IMR-90 (cell line): ENCODE data around the gene OAF. TPM values are rescaled to one million over a fixed set of nuclear protein-coding genes. Genes with fewer than 3 reads are reported as not detected.

Experiments used
- ATAC-seq: fragments of 200-7000 bp; cut with Tn5 transposase; 2 replicates; pipeline ENCODE4 v1.9.1; 2020; ENCODE audit warnings: low read depth, mild to moderate bottlenecking, moderate library complexity
- BruUV-seq: library from RNA; stranded (reverse); fragments of 400-500 nt; replicated peaks from 2 replicates; lab custom pipeline; 2021; lab: Mats Ljungman, UMichigan
- CTCF ChIA-PET: fragments of 300-600 bp; formaldehyde crosslinking; extraction: SDS; loops from one replicate; lab custom pipeline; 2021; ENCODE audit warnings: antibody characterized with exemption; lab: Yijun Ruan, JAX
- POLR2A ChIA-PET: fragments of 300-600 bp; sonication (Branson Sonifier 250); formaldehyde crosslinking; loops from one replicate; lab custom pipeline; 2022; ENCODE audit warnings: antibody characterized with exemption; ENCODE audit not compliant: unreplicated experiment; lab: Charles Lee
- DNase-seq: peaks from one replicate; pipeline ENCODE4 v3.0.0; 2013
- H2AFZ ChIP-seq: replicated peaks from 2 replicates; pipeline ENCODE3; 2013; ENCODE audit warnings: low read length, mild to moderate bottlenecking; ENCODE audit not compliant: poor library complexity
- H2AK5ac ChIP-seq: 2 replicates; pipeline ENCODE4 v1.6.1; 2013; ENCODE audit warnings: low read depth, low read length, inconsistent platforms
- H2AK9ac ChIP-seq: replicated peaks from 2 replicates; pipeline ENCODE3; 2013; ENCODE audit warnings: mild to moderate bottlenecking, low read depth, low read length, moderate library complexity; ENCODE audit not compliant: poor library complexity
- H2BK120ac ChIP-seq: 2 replicates; pipeline ENCODE4 v1.6.1; 2013; ENCODE audit warnings: low read depth, low read length, inconsistent platforms
- H2BK15ac ChIP-seq: 3 replicates; pipeline ENCODE4 v1.6.1; 2013; ENCODE audit warnings: low read depth, low read length, inconsistent platforms
- H2BK20ac ChIP-seq: 2 replicates; pipeline ENCODE4 v1.6.1; 2013; ENCODE audit warnings: low read depth, mild to moderate bottlenecking, inconsistent platforms, low read length, moderate library complexity
- H2BK5ac ChIP-seq: 2 replicates; pipeline ENCODE4 v1.6.1; 2013; ENCODE audit warnings: mild to moderate bottlenecking, low read depth, low read length, inconsistent platforms; ENCODE audit not compliant: poor library complexity, severe bottlenecking
- H3K14ac ChIP-seq: replicated peaks from 2 replicates; pipeline ENCODE4 v1.6.1; 2013; ENCODE audit warnings: low read depth, low read length, inconsistent platforms
- H3K18ac ChIP-seq: 2 replicates; pipeline ENCODE4 v1.6.1; 2013; ENCODE audit warnings: low read depth, low read length, control low read depth
- H3K23ac ChIP-seq: 2 replicates; pipeline ENCODE4 v1.6.1; 2013; ENCODE audit warnings: low read depth, low read length, inconsistent platforms
- H3K27ac ChIP-seq: 2 replicates; pipeline ENCODE4 v1.5.1; 2013; ENCODE audit warnings: mild to moderate bottlenecking, control low read depth, low read length; ENCODE audit not compliant: insufficient read depth
- H3K27me3 ChIP-seq: 2 replicates; pipeline ENCODE4 v1.6.1; 2013; ENCODE audit warnings: low read length; ENCODE audit not compliant: control insufficient read depth, insufficient read depth
- H3K36me3 ChIP-seq: 2 replicates; pipeline ENCODE4 v1.6.1; 2013; ENCODE audit warnings: low read length, mixed read lengths; ENCODE audit not compliant: control insufficient read depth, insufficient read depth
- H3K4ac ChIP-seq: 2 replicates; pipeline ENCODE4 v1.6.1; 2013; ENCODE audit warnings: low read depth, low read length, inconsistent platforms
- H3K4me1 ChIP-seq: 2 replicates; pipeline ENCODE4 v1.6.1; 2013; ENCODE audit warnings: low read length, mixed read lengths; ENCODE audit not compliant: control insufficient read depth, insufficient read depth
- H3K4me2 ChIP-seq: 2 replicates; pipeline ENCODE4 v1.6.1; 2013; ENCODE audit warnings: low read depth, mild to moderate bottlenecking, control low read depth, low read length, moderate library complexity
- H3K4me3 ChIP-seq: 2 replicates; pipeline ENCODE4 v1.5.1; 2013; ENCODE audit warnings: low read depth, mild to moderate bottlenecking, control low read depth, low read length, moderate library complexity; ENCODE audit not compliant: insufficient read depth
- H3K56ac ChIP-seq: 2 replicates; pipeline ENCODE4 v1.6.1; 2013; ENCODE audit warnings: low read length, inconsistent platforms; ENCODE audit not compliant: insufficient read depth; ENCODE audit errors: extremely low read depth
- H3K79me1 ChIP-seq, 2 experiments: 2 replicates each; pipeline ENCODE4 v1.6.1; 2013; ENCODE audit warnings: low read length in 2 of 2, inconsistent platforms in 1 of 2, low read depth in 1 of 2
- H3K9ac ChIP-seq: 2 replicates; pipeline ENCODE4 v1.6.1; 2013; ENCODE audit warnings: low read depth, low read length, control low read depth
- H3K9me1 ChIP-seq: 2 replicates; pipeline ENCODE4 v1.6.1; 2013; ENCODE audit warnings: low read length, inconsistent platforms; ENCODE audit not compliant: insufficient read depth
- H3K9me3 ChIP-seq: 2 replicates; pipeline ENCODE4 v1.6.1; 2013; ENCODE audit warnings: low read length; ENCODE audit not compliant: control insufficient read depth, insufficient read depth
- H4K20me1 ChIP-seq: 2 replicates; pipeline ENCODE4 v1.6.1; 2013; ENCODE audit warnings: low read length, inconsistent platforms; ENCODE audit not compliant: insufficient read depth
- H4K5ac ChIP-seq: 2 replicates; pipeline ENCODE4 v1.6.1; 2013; ENCODE audit warnings: mild to moderate bottlenecking, low read depth, low read length, control low read depth
- H4K8ac ChIP-seq, 2 experiments: 2 replicates each; pipeline ENCODE4 v1.6.1; 2013; ENCODE audit warnings: low read depth in 2 of 2, low read length in 2 of 2, control low read depth in 1 of 2, inconsistent platforms in 1 of 2
- H4K91ac ChIP-seq: 2 replicates; pipeline ENCODE4 v1.6.1; 2013; ENCODE audit warnings: low read depth, low read length, inconsistent platforms; ENCODE audit not compliant: insufficient read depth
- CEBPB ChIP-seq: IDR thresholded peaks from 2 replicates; pipeline ENCODE4 v1.6.1; 2012; ENCODE audit warnings: low read depth, low read length, improper control_type of control experiment
- CHD1 ChIP-seq: IDR thresholded peaks from 2 replicates; pipeline ENCODE4 v1.6.1; 2012; ENCODE audit warnings: low read depth, low read length, improper control_type of control experiment
- CTCF ChIP-seq: conservative IDR thresholded peaks from 2 replicates; pipeline ENCODE4 v1.5.1; 2012; ENCODE audit warnings: mild to moderate bottlenecking, low read depth, low read length, improper control_type of control experiment
- ELK1 ChIP-seq: fragments of 150-350 bp; IDR thresholded peaks from 2 replicates; pipeline ENCODE4 v1.6.1; 2016; ENCODE audit warnings: low read depth, mild to moderate bottlenecking, low read length, moderate library complexity, borderline replicate concordance
- MAZ ChIP-seq: IDR thresholded peaks from 2 replicates; pipeline ENCODE4 v1.6.1; 2012; ENCODE audit warnings: low read depth, mild to moderate bottlenecking, low read length, improper control_type of control experiment, moderate library complexity, borderline replicate concordance
- MXI1 ChIP-seq: IDR thresholded peaks from 2 replicates; pipeline ENCODE4 v1.6.1; 2012; ENCODE audit warnings: low read depth, mild to moderate bottlenecking, low read length, moderate library complexity, borderline replicate concordance
- NFE2L2 ChIP-seq: fragments of 150-350 bp; IDR thresholded peaks from 2 replicates; pipeline ENCODE4 v1.6.1; 2016; ENCODE audit warnings: low read depth, mild to moderate bottlenecking, low read length
- RAD21 ChIP-seq: IDR thresholded peaks from 2 replicates; pipeline ENCODE4 v1.6.1; 2012; ENCODE audit warnings: low read length, improper control_type of control experiment
- RCOR1 ChIP-seq: IDR thresholded peaks from 2 replicates; pipeline ENCODE4 v1.6.1; 2012; ENCODE audit warnings: mild to moderate bottlenecking, low read length, improper control_type of control experiment; ENCODE audit not compliant: insufficient replicate concordance
- RFX5 ChIP-seq: IDR thresholded peaks from 2 replicates; pipeline ENCODE4 v1.8.0; 2012; ENCODE audit warnings: low read depth, mild to moderate bottlenecking, low read length, moderate library complexity
- SMC3 ChIP-seq: fragments of 150-350 bp; IDR thresholded peaks from 2 replicates; pipeline ENCODE4 v1.6.1; 2016; ENCODE audit warnings: low read depth, mild to moderate bottlenecking, antibody characterized with exemption, low read length, moderate library complexity
- WGBS, 2 experiments: methylation state at CpG; one replicate each; pipeline versions ENCODE4 v1.1.5 to v1.1.7; 2013; ENCODE audit warnings: missing lambda C conversion rate in 2 of 2; ENCODE audit not compliant: insufficient read length in 1 of 2; ENCODE audit errors: extremely low coverage in 2 of 2; 5-methylcytosine and 5-hydroxymethylcytosine counted together
- dilution Hi-C: fragments of 300-500 bp; cut with HindIII; formaldehyde crosslinking; loops from one replicate; pipeline ENCODE4 v1.14.3; 2018; ENCODE audit warnings: low sequenced_read_pairs; ENCODE audit not compliant: unreplicated experiment
- in situ Hi-C: fragments of 300-500 bp; cut with MboI; formaldehyde crosslinking; loops from 3 replicates; pipeline ENCODE4 v1.14.3; 2019; ENCODE audit warnings: low sequenced_read_pairs, inconsistent platforms, mixed read lengths
- intact Hi-C: fragments of 100-400 bp; cut with micrococcal nuclease; formaldehyde crosslinking; loops from 2 replicates; pipeline ENCODE4 v1.10.0; 2022
- polyA plus RNA-seq, 3 experiments: library from polyadenylated mRNA; depleted of rRNA; stranded (reverse); fragments of >200 nt; gene quantifications; 2 replicates each; pipeline ENCODE4 v1.2.3, GENCODE V29; 2012; ENCODE audit warnings: low replicate concordance in 1 of 3
- total RNA-seq: library from RNA; depleted of rRNA; stranded (reverse); fragments of >200 nt; gene quantifications from 2 replicates; pipeline ENCODE4 v1.2.3, GENCODE V29; 2012

The OAF gene
- total and polyA plus RNA-seq, 2 of the 4 experiments (the other 2 are of a cell fraction), result 9.9 to 42.0 TPM

- Histone ChIP-seq H3K79me1 (peaks cover 20 to 61% of the 10 kb centered on the region in 2 experiments), H4K8ac (peak overlapping the region; percentile 25 to 43; a peak in 2 of 4 replicates), H2BK20ac (no peak overlapping the region), H2AK9ac (peak overlapping the region; percentile 52), H3K4me3 (peak overlapping the region; percentile 77), H3K18ac (no peak overlapping the region; the same call in 1 of the 2 replicates), H4K20me1 (peaks cover 4% of the 10 kb centered on the region; the same call in 1 of the 2 replicates), H3K56ac (no peak overlapping the region), H2AFZ (peak overlapping the region; percentile 76), H2AK5ac (peak overlapping the region; percentile 49; the same call in 1 of the 2 replicates), H3K27me3 (no peaks in the 10 kb centered on the region), H3K4ac (peak overlapping the region; percentile 42), H3K4me2 (peak overlapping the region; percentile 87), H3K27ac (peak overlapping the region; percentile 45), H4K91ac (no peak overlapping the region; the same call in 1 of the 2 replicates), H2BK15ac (no peak overlapping the region), H3K9me1 (peaks cover 24% of the 10 kb centered on the region), H3K23ac (0 out of 2 replicates have a peak overlapping the region, but pooled peaks have one; percentile 48), H3K9me3 (no peaks in the 10 kb centered on the region), H2BK120ac (0 out of 2 replicates have a peak overlapping the region, but pooled peaks have one; percentile 30), H3K36me3 (no peaks in the 10 kb centered on the region), H3K14ac (peak overlapping the region; percentile 68), H3K9ac (peak overlapping the region; percentile 59), H2BK5ac (no peak overlapping the region), H3K4me1 (peaks cover 20% of the 10 kb centered on the region), H4K5ac (no peak overlapping the region; the same call in 1 of the 2 replicates)
- CTCF ChIA-PET, result interaction anchor here (0.9 kb wide), 1 partner anchor 32 kb away, joined by 3 read pairs; no protein-coding TSS in a partner anchor
- no CpG with 5 or more reads among the region's 13 CpGs for WGBS, 2 experiments
- ATAC-seq (no peak), DNase-seq (peak; percentile 32)
- in situ Hi-C loops, result no loop called here
- intact Hi-C loops, result loop anchor here (5.0 kb wide), 2 partner anchors 40 to 485 kb away; partner anchors contain the start of gene NECTIN1
- dilution Hi-C loops, result no loop called here
- no TSS peak for BruUV-seq
- POLR2A ChIA-PET, result no interaction called here
- no peak for TF ChIP-seq MXI1
- no peak for TF ChIP-seq MAZ
- TF ChIP-seq RFX5, result no peak
- TF ChIP-seq RCOR1, result no peak
- TF ChIP-seq CTCF, result no peak
- TF ChIP-seq RAD21, result no peak
- no peak for TF ChIP-seq NFE2L2
- no peak for TF ChIP-seq SMC3
- no peak for TF ChIP-seq CHD1
- no peak for TF ChIP-seq CEBPB
- TF ChIP-seq ELK1, result no peak
These were observed 1.5 kb downstream of the OAF start for GRCh38 chr11:120212259-120212878.
